A549 (cell line): ENCODE results near the gene ZDHHC1.

Experiments used
- CHD2 ChIP-seq: fragments of 150-350 bp; IDR thresholded peaks from 2 replicates; pipeline ENCODE4 v1.6.1; 2014; ENCODE audit warnings: low read length; ENCODE audit not compliant: partially characterized antibody
- SREBF2 ChIP-seq: fragments of 450-650 bp; IDR thresholded peaks from 2 replicates; pipeline ENCODE4 v1.6.1; 2014; ENCODE audit warnings: mild to moderate bottlenecking, moderate library complexity

DNA sequence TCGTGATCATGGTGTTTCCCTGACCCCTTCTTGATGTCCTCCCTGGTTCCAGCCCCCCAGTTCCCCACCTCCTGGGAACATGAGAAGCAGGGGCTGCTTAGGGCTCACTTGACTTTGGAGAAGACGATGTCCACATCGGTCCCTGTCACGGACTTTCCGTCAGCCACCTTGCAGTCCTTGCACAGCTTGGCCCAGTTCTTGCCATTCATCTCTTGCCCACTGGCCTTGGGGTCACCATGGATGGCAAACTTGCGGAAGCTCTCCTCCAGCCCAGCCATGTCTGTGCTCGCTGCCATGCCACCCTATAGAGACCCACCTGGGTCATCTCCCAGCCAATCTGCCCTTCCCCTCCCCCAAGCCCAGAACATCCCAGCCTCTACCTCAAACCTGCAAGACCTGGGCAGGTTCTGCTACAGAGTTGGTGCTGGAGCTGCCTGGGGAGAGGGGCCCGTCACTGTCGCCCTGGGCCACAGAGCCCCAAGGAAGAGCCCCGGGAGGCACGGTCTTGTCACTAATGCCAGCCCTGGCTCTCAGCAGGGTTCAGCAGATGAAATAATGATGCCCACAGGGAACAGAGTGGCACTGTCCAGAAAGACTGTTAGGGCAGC is 25.4 kb downstream of the ZDHHC1 start:
- TF ChIP-seq SREBF2 (no peak), CHD2 (no peak)
